Fibroblast of gingiva (primary cell): ENCODE data around the gene TTLL8.
"Not testable (repeated sequence)": the region's sequence is repeated elsewhere in the genome, so short reads cannot be mapped to it uniquely, and the experiment has no call there.

ENCODE experiments used
- DNase-seq: peaks from one replicate; pipeline ENCODE4 v3.0.0-alpha.2; 2011; ENCODE audit warnings: low read depth

Gene TTLL8

GRCh38 chr22:50000587-50001387 lies 57.3 kb downstream of the TTLL8 start:
- no peak for DNase-seq

DNA sequence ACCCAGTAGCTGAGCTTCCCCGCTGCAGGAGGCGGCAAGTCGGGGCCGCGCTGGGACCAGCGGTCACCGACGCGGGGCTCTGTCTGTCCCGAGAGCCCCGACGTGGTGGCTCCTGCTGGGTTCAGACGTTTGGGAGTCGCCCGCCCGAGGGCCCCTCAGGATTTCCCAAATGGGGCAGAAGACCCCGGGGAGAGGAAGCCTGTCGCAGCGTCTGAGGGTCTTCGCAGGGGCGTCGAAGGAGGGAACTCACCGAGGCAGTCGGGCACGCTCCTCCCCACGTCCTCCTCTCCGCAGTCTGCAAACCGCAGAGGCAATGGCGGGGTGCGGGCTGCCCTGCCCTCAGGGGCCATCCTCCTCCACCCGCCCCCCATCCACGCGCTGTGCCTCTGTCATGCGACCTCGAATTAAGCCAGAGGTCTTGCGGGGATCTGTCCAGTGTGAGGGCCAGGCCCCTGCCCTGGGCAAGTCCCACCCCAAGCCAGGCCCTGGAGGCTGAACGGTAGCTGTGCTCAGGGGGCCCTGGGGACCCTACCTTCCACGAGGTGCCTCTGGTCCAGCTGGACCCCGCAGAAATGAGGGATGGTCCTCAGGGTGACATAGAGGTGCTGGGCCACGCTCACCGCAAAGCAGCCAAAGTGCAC lies 58.0 kb downstream of the TTLL8 start:
- DNase-seq: no peak

GRCh38 chr22:49999063-49999945 lies 58.8 kb downstream of the TTLL8 start:
- no peak for DNase-seq

GRCh38 chr22:49998718-49999062 lies 59.4 kb downstream of the TTLL8 start:
- no peak for DNase-seq

GRCh38 chr22:49997932-49998717 lies 60.0 kb downstream of the TTLL8 start:
- DNase-seq: no peak

- no peak for DNase-seq
Measured at GRCh38 chr22:49997251-49997599, 60.9 kb downstream of the TTLL8 start.

- no peak for DNase-seq
Measured at GRCh38 chr22:49996518-49997250, 61.4 kb downstream of the TTLL8 start.

DNA sequence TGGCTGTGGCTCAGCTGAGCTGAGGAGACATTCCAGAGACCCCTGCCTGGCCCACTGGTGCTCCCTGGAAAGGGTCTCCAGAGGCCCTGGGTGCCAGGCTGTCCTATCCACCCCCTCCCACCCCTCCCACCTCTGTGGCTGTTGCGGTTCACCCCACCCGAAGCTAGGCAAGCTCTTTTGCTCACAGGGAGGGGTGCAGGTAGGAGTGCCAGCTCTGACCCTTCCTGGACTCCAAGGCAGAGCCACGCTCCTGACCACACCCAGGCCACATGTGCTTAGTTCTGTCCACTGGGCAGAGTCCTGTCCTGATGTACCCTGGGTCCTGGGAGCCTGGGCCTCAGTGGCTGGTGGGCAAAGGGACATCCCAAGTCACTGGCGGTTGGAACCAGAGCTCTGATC lies 62.0 kb downstream of the TTLL8 start:
- no peak for DNase-seq

GRCh38 chr22:49995361-49996118 lies 62.6 kb downstream of the TTLL8 start:
- DNase-seq: no peak

DNA sequence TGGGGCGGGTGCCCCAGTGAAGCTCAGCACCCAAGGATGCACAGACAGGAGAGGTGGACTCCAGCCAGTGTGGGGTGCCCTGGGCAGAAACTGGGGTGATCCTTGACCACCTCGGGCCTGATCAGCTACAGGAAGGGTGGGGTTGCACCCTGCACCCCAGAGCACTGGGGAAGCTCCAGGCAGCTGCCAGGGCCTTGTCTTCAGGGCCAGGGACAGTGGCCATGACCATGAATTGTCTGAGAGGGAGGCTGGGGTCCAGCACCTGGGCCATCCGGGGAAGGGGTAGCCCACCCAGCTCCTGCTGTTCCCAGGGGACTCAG lies 63.1 kb downstream of the TTLL8 start:
- no peak for DNase-seq

- no peak for DNase-seq
Measured at GRCh38 chr22:49994361-49995040, 63.6 kb downstream of the TTLL8 start.

- DNase-seq: no peak
Measured at GRCh38 chr22:49993649-49994360, 64.3 kb downstream of the TTLL8 start.

DNA sequence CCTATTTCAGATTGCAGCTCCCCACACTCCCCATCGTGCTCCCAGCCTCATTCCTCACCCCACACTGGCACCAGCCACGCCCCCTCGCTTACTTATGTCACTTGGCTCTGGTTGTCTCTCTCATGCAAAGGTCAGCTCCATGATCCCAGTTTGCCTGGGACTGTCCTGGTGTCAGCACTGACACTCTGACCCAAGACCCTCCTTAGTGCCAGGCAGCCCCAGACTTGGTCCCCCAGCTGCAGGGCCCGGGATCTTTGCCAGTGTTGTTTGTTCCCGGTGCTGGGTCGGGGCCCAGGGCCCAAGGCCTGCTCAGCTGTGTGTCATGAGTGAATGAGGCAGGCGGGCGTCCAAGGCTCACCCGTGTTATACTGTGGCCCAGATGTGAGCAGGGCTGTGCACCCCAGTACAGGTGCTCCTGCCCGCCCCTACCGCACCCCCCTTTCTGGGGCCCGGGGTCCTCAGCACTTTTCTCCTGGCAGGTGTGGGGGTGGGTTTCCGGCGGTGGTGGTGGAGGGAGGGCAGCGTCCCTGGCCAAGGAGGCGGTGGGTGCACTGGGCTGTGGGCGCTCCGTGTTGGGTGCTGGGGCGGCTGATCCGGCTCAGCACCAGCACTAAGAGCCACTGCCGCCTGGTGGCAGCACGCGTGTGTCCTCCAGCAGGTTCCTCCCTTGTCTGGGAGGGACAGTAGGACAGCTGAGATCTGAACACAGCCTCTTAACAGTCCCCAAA lies 65.0 kb downstream of the TTLL8 start:
- peak; percentile 42 for DNase-seq

DNA sequence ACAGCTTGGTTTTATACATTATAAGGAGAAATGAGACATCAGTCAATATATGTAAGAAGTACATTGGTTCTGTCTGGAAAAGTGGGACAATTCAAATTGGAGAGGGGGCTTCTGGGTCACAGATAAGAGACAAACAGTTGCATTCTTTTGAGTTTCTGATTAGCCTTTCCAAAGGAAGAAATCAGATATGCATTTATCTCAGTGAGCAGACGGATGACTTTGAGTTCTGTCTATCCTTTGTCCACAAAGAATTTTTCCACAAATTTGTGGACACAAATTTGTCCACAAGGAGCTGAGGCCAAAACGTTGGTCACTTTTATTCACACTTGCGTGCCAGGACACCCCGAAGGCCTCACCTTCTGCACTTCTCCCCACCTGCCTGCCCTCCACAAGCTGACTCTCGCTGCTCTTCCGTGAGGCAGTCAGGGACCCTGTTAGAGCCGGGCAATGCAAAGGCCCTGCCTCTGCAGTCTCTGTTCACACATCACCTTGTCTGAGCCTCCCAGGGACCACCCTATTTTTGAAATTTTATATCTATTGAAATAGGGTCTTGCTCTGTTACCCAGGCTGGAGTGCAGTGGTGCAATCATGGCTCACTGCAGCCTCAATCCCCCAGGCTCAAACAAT lies 66.1 kb downstream of the TTLL8 start:
- DNase-seq: no peak

- no peak for DNase-seq
Measured at GRCh38 chr22:49991167-49991566, 66.9 kb downstream of the TTLL8 start.

GRCh38 chr22:49989826-49990225 lies 68.3 kb downstream of the TTLL8 start:
- not testable (repeated sequence) for DNase-seq

DNA sequence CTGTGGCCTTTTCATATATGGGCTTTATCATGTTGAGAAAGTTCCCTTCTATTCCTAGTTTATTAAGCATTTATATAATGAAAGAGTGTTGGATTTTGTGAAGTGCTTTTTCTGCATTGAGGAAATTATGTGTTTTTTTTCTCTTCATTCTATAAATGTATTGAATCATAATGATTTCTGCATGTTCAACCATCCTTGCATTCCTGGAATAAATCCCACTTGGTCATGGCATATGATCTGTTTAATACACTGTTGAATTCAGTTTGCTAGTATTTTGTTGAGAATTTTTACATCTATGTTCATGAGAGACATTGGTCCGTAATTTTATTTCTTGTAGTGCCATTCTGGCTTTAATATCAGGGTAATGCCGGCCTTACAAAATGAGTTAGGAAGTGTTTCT lies 71.8 kb downstream of the TTLL8 start:
- DNase-seq: no peak
